ENCODE measurements around the gene PPP1CC. TPM values are rescaled to one million over a fixed set of nuclear protein-coding genes. Genes with fewer than 3 reads are reported as not detected.

PPP1CC gene
- total RNA-seq, 2 donors from 2014 or later, result 179 to 201 TPM

DNA sequence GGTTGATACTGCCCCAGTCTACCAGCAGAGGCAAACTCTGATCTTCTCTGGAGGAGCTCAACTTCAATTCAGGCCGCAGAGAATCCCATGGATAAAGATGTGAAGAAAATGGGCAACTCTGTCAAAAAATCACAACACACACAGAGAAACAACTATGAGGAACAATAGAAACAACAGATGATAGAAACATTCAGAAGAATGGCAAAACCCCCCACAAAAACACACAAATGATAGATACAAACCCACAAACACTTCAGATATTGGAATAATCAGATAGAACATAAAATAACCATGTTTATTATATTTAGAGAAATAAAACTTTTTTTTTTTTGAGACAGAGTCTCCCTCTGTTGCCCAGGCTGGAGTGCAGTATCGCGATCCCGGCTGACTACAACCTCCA is 33.8 kb downstream of the PPP1CC start:
- H3K9me3 ChIP-seq (ENCODE audit: control insufficient read depth, low read length), result no peaks in the 10 kb centered on the region
- Mint-ChIP-seq H3K4me3 (no peak overlapping the region), H3K9me3 (no peaks in the 10 kb centered on the region), H3K36me3 (ENCODE audit: low read depth) (peaks cover 4% of the 10 kb centered on the region), H3K27me3 (ENCODE audit: insufficient read depth) (no peaks in the 10 kb centered on the region), H3K27ac (no peak overlapping the region), H3K4me1 (no peaks in the 10 kb centered on the region)
- DNase-seq, result no peak
- H3K4me3 ChIP-seq (ENCODE audit: low read length), result no peak overlapping the region
- no peak overlapping the region for H3K27ac ChIP-seq (ENCODE audit: low read depth, low read length)
- no peak overlapping the region for H3K9ac ChIP-seq (ENCODE audit: extremely low read depth, low read length, poor library complexity, severe bottlenecking)
- TF ChIP-seq, protein P1, sequence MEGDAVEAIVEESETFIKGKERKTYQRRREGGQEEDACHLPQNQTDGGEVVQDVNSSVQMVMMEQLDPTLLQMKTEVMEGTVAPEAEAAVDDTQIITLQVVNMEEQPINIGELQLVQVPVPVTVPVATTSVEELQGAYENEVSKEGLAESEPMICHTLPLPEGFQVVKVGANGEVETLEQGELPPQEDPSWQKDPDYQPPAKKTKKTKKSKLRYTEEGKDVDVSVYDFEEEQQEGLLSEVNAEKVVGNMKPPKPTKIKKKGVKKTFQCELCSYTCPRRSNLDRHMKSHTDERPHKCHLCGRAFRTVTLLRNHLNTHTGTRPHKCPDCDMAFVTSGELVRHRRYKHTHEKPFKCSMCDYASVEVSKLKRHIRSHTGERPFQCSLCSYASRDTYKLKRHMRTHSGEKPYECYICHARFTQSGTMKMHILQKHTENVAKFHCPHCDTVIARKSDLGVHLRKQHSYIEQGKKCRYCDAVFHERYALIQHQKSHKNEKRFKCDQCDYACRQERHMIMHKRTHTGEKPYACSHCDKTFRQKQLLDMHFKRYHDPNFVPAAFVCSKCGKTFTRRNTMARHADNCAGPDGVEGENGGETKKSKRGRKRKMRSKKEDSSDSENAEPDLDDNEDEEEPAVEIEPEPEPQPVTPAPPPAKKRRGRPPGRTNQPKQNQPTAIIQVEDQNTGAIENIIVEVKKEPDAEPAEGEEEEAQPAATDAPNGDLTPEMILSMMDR (conservative IDR thresholded peaks at IDR 0.05), result peak; percentile 33
- H3K27me3 ChIP-seq (ENCODE audit: control insufficient read depth, insufficient read depth, low read length, poor library complexity, severe bottlenecking), result no peaks in the 10 kb centered on the region
- WGBS, 2 experiments (ENCODE audit: insufficient coverage in 1 of 2, insufficient read length in 1 of 2), result 86 to 97% methylated on average over 3 to 4 of the region's 4 CpGs
- H3K4me1 ChIP-seq (ENCODE audit: control insufficient read depth, insufficient read depth, low read length), result no peaks in the 10 kb centered on the region
- H3K36me3 ChIP-seq (ENCODE audit: control insufficient read depth, insufficient read depth, low read length), result no peaks in the 10 kb centered on the region

DNA sequence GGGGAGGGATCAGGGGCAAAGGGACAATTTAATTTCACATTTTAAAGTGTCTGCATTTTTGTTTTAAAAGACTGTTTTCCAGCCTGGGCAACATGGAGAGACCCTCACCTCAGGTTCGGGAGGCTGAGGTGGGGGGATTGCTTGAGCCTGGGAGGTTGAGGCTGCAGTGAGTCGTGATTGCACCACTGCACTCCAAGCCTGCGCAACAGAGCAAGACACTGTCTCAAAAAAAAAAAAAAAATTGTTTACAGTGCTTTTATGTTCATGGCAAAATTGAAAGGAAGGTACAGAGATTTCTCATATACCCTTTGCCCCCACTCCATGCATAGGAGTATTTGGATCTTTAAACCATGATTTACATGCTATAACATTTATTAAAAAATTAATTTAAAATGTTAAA is 37.4 kb downstream of the PPP1CC start:
- 77 to 83% methylated on average over 2 to 3 of the region's 3 CpGs for WGBS, 2 experiments (ENCODE audit: insufficient coverage in 1 of 2, insufficient read length in 1 of 2)
- no peaks in the 10 kb centered on the region for H3K27me3 ChIP-seq (ENCODE audit: control insufficient read depth, insufficient read depth, low read length, poor library complexity, severe bottlenecking)
- H3K36me3 ChIP-seq (ENCODE audit: control insufficient read depth, insufficient read depth, low read length), result no peaks in the 10 kb centered on the region
- Mint-ChIP-seq H3K9me3 (no peaks in the 10 kb centered on the region), H3K4me1 (no peaks in the 10 kb centered on the region), H3K36me3 (ENCODE audit: low read depth) (peaks cover 2% of the 10 kb centered on the region), H3K27me3 (ENCODE audit: insufficient read depth) (no peaks in the 10 kb centered on the region), H3K27ac (no peak overlapping the region), H3K4me3 (no peak overlapping the region)
- no peak overlapping the region for H3K4me3 ChIP-seq (ENCODE audit: low read length)
- H3K27ac ChIP-seq (ENCODE audit: low read depth, low read length), result no peak overlapping the region
- no peak for DNase-seq
- H3K9ac ChIP-seq (ENCODE audit: extremely low read depth, low read length, poor library complexity, severe bottlenecking), result no peak overlapping the region
- no peaks in the 10 kb centered on the region for H3K4me1 ChIP-seq (ENCODE audit: control insufficient read depth, insufficient read depth, low read length)
- no peaks in the 10 kb centered on the region for H3K9me3 ChIP-seq (ENCODE audit: control insufficient read depth, low read length)
- TF ChIP-seq, protein P1 (conservative IDR thresholded peaks at IDR 0.05), result no peak

DNA sequence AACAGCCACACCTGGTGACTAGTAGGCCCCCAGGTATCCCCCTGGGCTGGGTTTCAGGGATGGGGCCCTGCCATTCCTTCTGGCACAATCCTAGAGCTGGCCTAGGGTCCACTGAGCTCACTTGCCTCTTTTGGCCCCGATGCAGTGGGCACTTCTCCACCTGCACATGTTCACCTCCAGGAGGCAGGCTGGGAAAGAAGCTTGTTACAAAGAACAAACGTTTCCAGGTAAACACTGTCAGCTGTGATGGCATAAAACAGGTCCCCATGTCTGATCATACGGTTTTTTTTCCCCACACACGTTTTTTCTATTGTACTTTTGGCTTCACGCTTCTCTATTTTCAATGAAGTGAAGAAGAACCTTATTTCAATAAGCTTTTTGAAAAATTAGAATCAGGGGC is 37.9 kb downstream of the PPP1CC start:
- DNase-seq, result peak; percentile 81
- Histone ChIP-seq H3K36me3 (ENCODE audit: control insufficient read depth, insufficient read depth, low read length) (no peaks in the 10 kb centered on the region), H3K27me3 (ENCODE audit: control insufficient read depth, insufficient read depth, low read length, poor library complexity, severe bottlenecking) (no peaks in the 10 kb centered on the region), H3K9ac (ENCODE audit: extremely low read depth, low read length, poor library complexity, severe bottlenecking) (no peak overlapping the region), H3K4me3 (ENCODE audit: low read length) (no peak overlapping the region), H3K27ac (ENCODE audit: low read depth, low read length) (no peak overlapping the region), H3K9me3 (ENCODE audit: control insufficient read depth, low read length) (no peaks in the 10 kb centered on the region), H3K4me1 (ENCODE audit: control insufficient read depth, insufficient read depth, low read length) (no peaks in the 10 kb centered on the region)
- TF ChIP-seq, protein P1 (conservative IDR thresholded peaks at IDR 0.05), result peak; percentile 72
- WGBS, 2 experiments (ENCODE audit: insufficient coverage in 1 of 2, insufficient read length in 1 of 2), result 52 to 64% methylated on average over 5 of the region's 5 CpGs
- Mint-ChIP-seq H3K27ac (no peak overlapping the region), H3K27me3 (ENCODE audit: insufficient read depth) (no peaks in the 10 kb centered on the region), H3K36me3 (ENCODE audit: low read depth) (peaks cover 2% of the 10 kb centered on the region), H3K4me3 (no peak overlapping the region), H3K9me3 (no peaks in the 10 kb centered on the region), H3K4me1 (no peaks in the 10 kb centered on the region)
